Esophagus squamous epithelium (tissue), 5 donors: ENCODE data around the gene SEPTIN14. TPM values are rescaled to one million over a fixed set of nuclear protein-coding genes. Genes with fewer than 3 reads are reported as not detected.

Source experiments
- DNase-seq: peaks from one replicate; lab custom pipeline; 2025; lab: John Stamatoyannopoulos, UW
- H3K27ac ChIP-seq, 4 donors: fragments of 200-600 bp; sonication (generic); one replicate each; pipeline ENCODE4 v1.5.1; 2016 to 2019; ENCODE audit warnings: mild to moderate bottlenecking in 1 of 4
- H3K27me3 ChIP-seq, 4 donors: fragments of 200-600 bp; sonication (generic); 1 replicate in 3 of 4; 2 replicates in 1 of 4; pipeline versions ENCODE4 v1.5.1 to v1.6.0; 2017 to 2021; ENCODE audit warnings: antibody characterized with exemption in 1 of 4
- H3K36me3 ChIP-seq, 3 donors: fragments of 200-600 bp; sonication (generic); one replicate each; pipeline ENCODE4 v1.5.1; 2016 to 2019
- H3K4me1 ChIP-seq, 3 donors: fragments of 200-600 bp; sonication (generic); one replicate each; pipeline ENCODE4 v1.5.1; 2017 to 2019
- H3K4me3 ChIP-seq, 4 donors: fragments of 200-600 bp; sonication (generic); 1 replicate in 3 of 4; 2 replicates in 1 of 4; pipeline ENCODE4 v1.5.1; 2016 to 2019; ENCODE audit warnings: mild to moderate bottlenecking in 2 of 4, moderate library complexity in 1 of 4
- H3K9me3 ChIP-seq, 3 donors: fragments of 200-600 bp; sonication (generic); one replicate each; pipeline ENCODE4 v1.5.1; 2016 to 2019
- CTCF ChIP-seq, 6 experiments: fragments of 450-650 bp in 4 of 6; fragments of 200-600 bp in 2 of 6; sonication (generic) in 2 of 6; IDR thresholded peaks; one replicate each; pipeline ENCODE4 v1.5.1; 2016 to 2019; ENCODE audit warnings: antibody characterized with exemption in 6 of 6, mild to moderate bottlenecking in 4 of 6, moderate library complexity in 4 of 6
- POLR2A ChIP-seq, 4 donors: fragments of 450-650 bp; IDR thresholded peaks; one replicate each; pipeline ENCODE4 v1.6.1; 2017; ENCODE audit warnings: antibody characterized with exemption in 4 of 4, mild to moderate bottlenecking in 4 of 4, moderate library complexity in 3 of 4
- WGBS, 2 donors: methylation state at CpG; one replicate each; pipeline ENCODE4 v1.1.5; 2018; 5-methylcytosine and 5-hydroxymethylcytosine counted together
- intact Hi-C: fragments of 100-400 bp; cut with DNase I; formaldehyde crosslinking; loops from one replicate; pipeline ENCODE4 v1.15.0; 2022
- total RNA-seq, 4 donors: library from RNA; depleted of rRNA; stranded (reverse); fragments of >200 nt; gene quantifications; one replicate each; pipeline ENCODE4 v1.1.0, GENCODE V29; 2016
- donor health status: DM: yes; HTN: yes; CAD: no.

SEPTIN14 gene
- total RNA-seq, 4 donors from 2014 or later: not detected

- DNase-seq: no peak
- H3K27me3 ChIP-seq: no peaks in the 10 kb centered on the region
- TF ChIP-seq POLR2A (IDR thresholded peaks at IDR 0.05): no peak
- no peak for TF ChIP-seq CTCF (IDR thresholded peaks at IDR 0.05)
- H3K4me3 ChIP-seq: peak overlapping the region; percentile 35 to 92 (median 68)
- no peaks in the 10 kb centered on the region for H3K36me3 ChIP-seq
- intact Hi-C loops: loop anchor here (10.0 kb wide), 1 partner anchor 77 kb away; the partner anchor contains the start of gene NIPSNAP2
- H3K4me1 ChIP-seq: peaks cover 0 to 11% (median 0%) of the 10 kb centered on the region in 3 donors
- WGBS, 2 donors: 0 to 2% methylated on average over 7 to 9 of the region's 38 CpGs
- no peaks in the 10 kb centered on the region for H3K9me3 ChIP-seq
- H3K27ac ChIP-seq: peak overlapping the region; percentile 46 to 75 (median 68)
Measured at GRCh38 chr7:55887821-55888247, 25.3 kb upstream of the SEPTIN14 start.

- intact Hi-C loops: loop anchor here (10.0 kb wide), 1 partner anchor 80 kb away; the partner anchor contains the start of gene NIPSNAP2
- WGBS, 2 donors: 89 to 92% methylated on average over 2 to 3 of the region's 3 CpGs
- peaks cover 0 to 11% (median 0%) of the 10 kb centered on the region in 3 donors for H3K4me1 ChIP-seq
Measured at GRCh38 chr7:55884321-55884720, 21.8 kb upstream of the SEPTIN14 start.

DNA sequence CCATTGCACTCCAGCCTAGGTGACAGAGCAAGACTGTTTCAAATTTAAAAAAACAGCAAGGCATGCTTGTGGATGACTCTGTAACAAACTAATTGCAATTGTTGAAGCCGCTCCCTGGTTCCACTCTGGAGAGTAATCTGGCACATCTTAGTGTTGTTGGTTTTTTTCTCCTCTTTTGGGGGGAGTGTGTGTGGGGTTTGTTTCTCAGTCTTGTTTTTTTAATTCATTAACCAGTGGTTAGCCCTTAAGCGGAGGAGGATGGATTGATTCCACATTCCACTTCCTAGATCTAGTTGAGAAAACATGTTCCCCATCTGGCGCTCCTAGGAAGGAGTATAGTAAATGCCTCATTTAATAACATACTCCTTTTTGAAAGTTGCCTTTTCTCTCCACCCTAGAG is 16.1 kb upstream of the SEPTIN14 start:
- Histone ChIP-seq H3K4me1 (no peaks in the 10 kb centered on the region), H3K9me3 (no peaks in the 10 kb centered on the region), H3K27me3 (no peaks in the 10 kb centered on the region), H3K27ac (no peak overlapping the region), H3K4me3 (no peak overlapping the region), H3K36me3 (no peaks in the 10 kb centered on the region)
- TF ChIP-seq CTCF (IDR thresholded peaks at IDR 0.05): no peak
- TF ChIP-seq POLR2A (IDR thresholded peaks at IDR 0.05): no peak
- DNase-seq: no peak
- intact Hi-C loops: no loop called here
- WGBS, 2 donors: 86 to 92% methylated on average over 3 of the region's 3 CpGs

More at GRCh38 chr7:55884321-55884720, 21.8 kb upstream of the SEPTIN14 start:
- no peaks in the 10 kb centered on the region for H3K27me3 ChIP-seq
- TF ChIP-seq CTCF (IDR thresholded peaks at IDR 0.05) (no peak), POLR2A (IDR thresholded peaks at IDR 0.05) (no peak)
- H3K9me3 ChIP-seq: no peaks in the 10 kb centered on the region
- DNase-seq: no peak
- H3K27ac ChIP-seq: no peak overlapping the region
- H3K36me3 ChIP-seq: no peaks in the 10 kb centered on the region
- no peak overlapping the region for H3K4me3 ChIP-seq

DNA sequence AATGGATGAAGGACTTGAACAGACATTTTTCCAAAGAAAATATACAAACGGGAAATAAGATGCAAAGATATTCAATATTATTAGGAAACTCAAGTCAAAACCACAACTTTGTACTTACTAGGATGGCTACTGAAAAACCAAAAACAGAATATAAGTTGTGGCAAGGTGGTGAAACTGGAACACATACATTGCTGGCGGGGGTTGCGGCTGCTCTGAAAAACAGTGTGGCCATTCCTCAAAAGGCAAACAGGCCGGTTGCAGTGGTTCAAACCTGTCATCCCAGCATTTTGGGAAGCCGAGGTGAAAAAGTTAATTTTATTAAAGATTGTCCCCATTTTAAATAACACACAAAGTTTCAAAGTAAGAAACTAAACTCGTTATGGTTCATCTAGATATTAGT is 14.8 kb upstream of the SEPTIN14 start:
- no peak for DNase-seq
- no peak for TF ChIP-seq CTCF (IDR thresholded peaks at IDR 0.05)
- no peak for TF ChIP-seq POLR2A (IDR thresholded peaks at IDR 0.05)
- intact Hi-C loops: no loop called here
- whole genome bisulfite sequencing, 2 donors: 82 to 89% methylated on average over 6 of the region's 6 CpGs
- no peaks in the 10 kb centered on the region for H3K4me1 ChIP-seq
- no peak overlapping the region for H3K4me3 ChIP-seq
- H3K36me3 ChIP-seq: no peaks in the 10 kb centered on the region
- no peak overlapping the region for H3K27ac ChIP-seq
- no peaks in the 10 kb centered on the region for H3K27me3 ChIP-seq
- no peaks in the 10 kb centered on the region for H3K9me3 ChIP-seq

DNA sequence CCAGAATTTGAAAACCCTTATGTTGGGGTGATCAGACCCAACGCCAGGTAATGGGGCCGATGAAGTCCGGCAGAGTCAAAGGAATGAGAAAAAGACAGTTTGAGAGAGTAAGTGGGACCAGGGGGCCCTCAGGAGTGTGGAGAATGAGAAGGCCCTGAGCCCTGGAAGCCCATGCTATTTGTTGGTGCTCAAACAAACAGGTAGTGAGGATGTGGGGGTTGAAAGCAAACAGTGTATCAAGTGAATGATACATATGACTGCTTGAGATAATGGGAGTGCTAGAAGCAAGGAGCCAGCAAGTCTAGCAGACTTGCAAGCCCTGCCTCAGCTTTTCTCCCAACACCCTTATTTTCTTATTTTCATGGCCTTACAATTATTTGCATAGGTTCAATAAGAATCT is 11.2 kb upstream of the SEPTIN14 start:
- 82 to 86% methylated on average over 3 of the region's 3 CpGs for WGBS, 2 donors
- H3K27me3 ChIP-seq: no peaks in the 10 kb centered on the region

More for the DNA sequence above, 11.2 kb upstream of the SEPTIN14 start:
- Histone ChIP-seq H3K36me3 (no peaks in the 10 kb centered on the region), H3K4me3 (no peak overlapping the region), H3K9me3 (no peaks in the 10 kb centered on the region), H3K4me1 (no peaks in the 10 kb centered on the region), H3K27ac (no peak overlapping the region)
- no peak for TF ChIP-seq CTCF (IDR thresholded peaks at IDR 0.05)
- TF ChIP-seq POLR2A (IDR thresholded peaks at IDR 0.05): no peak
- intact Hi-C loops: no loop called here
- no peak for DNase-seq
